D341Med (cell line): Measurements from ENCODE around the gene SERBP1.
"Not testable (repeated sequence)": the region's sequence is repeated elsewhere in the genome, so short reads cannot be mapped to it uniquely, and the experiment has no call there.

Experiments
- DNase-seq: peaks from one replicate; pipeline ENCODE4 v3.0.0; 2012; ENCODE audit warnings: low spot score

Gene SERBP1

GRCh38 chr1:67405473-67406245 lies 24.5 kb downstream of the SERBP1 start:
- no peak for DNase-seq

DNA sequence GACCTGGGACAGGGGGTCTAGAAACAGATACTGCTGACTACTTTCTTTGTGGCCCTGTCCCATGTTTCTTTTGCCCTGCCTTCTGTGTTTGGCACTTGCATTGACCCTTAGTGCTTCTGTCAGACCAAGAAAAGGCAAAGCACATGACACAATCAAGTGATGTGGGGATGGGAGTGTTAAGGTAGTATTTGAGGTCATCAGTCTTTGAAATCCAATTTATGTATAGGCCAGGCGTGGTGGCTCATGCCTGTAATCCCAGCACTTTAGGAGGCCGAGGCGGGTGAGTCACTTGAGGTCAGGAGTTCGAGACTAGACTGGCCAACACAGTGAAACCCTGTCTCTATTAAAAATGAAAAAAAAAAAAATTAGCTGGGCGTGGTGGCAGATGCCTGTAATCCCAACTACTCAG lies 26.0 kb downstream of the SERBP1 start:
- DNase-seq: no peak

DNA sequence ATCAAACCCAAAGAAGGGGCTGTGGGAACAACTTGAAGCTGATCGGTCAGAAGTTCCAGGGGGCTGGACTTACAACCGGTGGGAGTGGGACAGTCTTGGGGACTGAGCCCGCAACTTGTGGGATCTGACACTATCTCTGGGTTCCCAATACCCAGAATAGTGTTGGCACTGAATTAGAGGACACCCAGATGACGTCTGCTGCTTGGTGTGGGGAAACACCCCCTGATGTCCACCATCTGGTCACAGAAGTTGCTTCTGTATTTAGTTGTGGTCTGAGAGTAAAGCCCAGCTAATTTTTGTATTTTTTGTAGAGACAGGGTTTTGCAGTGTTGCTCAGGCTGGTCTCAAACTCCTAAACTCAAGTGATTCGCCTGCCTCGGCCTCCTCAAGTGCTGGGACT lies 28.8 kb downstream of the SERBP1 start:
- no peak for DNase-seq

DNA sequence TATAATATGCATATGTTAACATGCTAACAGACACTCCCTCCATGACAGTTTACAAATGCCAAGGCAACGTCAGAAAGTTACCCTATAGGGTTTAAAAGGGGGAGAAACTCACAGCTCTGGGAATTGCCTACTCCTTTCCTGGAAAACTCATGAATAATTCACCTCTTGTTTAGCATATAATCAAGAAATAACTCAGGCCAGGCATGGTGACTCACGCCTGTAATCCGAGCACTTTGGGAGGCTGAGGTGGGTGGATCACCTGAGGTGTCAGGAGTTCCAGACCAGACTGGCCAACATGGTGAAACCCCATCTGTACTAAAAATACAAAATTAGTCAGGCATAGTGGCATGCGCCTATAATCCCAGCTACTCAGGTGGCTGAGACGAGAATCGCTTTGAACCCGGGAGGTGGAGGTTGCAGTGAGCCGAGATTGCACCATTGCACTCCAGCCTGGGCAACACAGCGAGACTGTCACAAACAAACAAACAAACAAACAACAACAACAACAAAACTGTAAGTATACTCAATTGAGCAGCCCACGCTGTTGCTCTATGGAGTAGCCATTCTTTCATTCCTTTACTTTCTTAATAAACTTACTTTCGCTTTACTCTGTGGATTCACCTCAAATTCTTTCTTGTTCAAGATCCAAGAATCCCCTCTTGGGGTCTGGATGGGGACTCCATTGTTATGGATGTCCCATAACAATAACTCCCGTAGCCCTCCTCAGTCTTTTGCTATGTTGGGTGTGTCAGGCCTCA lies 30.0 kb downstream of the SERBP1 start:
- not testable (repeated sequence) for DNase-seq

DNA sequence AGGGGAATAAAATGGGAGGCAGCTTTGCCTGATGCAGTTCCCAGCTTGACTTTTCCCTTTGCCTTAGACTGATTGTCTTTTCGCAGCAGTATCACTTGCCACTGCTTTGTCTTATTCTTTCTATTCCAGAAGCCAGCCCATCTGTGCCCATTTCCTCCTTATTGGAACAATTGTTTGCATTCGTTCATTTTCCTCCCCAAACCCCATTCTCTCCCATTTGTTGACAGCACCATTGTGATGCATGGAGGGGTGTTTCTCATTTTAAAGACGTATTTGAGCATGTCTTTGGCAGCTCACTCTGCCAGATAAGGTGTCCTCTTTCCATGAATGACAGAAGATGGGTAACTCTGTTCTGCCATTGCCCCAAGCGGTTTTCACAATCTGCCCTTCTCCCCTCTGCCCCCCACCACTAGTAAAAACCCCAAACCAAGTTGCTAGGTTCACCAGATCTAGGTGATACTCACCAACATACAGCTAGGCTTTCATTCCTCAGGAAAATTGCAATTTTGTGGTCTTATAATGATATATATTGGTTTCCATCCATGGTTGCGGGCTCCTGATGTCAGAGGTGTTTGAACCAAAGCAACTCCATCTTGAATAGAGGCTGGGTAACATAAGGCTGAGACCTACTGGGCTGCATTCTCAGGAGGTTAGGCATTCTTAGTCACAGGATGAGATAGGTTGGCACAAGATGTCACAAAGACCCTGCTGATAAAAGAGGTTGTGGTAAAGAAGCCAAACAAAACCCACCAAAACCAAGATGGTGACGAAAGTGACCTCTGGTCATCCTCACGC lies 30.8 kb downstream of the SERBP1 start:
- DNase-seq: no peak

DNA sequence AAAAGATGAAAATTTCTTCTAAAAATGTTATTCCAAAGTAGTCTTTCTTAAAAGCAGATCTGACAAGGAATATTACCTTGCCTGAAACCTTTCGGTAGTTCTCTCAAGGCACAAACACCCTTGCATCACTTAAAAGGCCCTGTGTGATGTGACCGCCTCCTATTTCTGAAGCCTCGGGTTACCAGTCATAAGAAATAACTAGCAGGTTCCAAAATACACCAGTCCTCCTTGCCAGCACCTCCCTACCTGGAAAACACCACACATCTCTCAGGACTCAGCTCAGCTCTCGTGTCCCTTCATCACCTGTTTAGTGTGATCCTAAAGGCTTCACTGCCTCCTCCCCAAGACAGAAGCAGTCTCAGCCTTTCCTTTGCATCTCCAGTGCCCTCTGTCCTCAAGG lies 35.7 kb downstream of the SERBP1 start:
- no peak for DNase-seq

DNA sequence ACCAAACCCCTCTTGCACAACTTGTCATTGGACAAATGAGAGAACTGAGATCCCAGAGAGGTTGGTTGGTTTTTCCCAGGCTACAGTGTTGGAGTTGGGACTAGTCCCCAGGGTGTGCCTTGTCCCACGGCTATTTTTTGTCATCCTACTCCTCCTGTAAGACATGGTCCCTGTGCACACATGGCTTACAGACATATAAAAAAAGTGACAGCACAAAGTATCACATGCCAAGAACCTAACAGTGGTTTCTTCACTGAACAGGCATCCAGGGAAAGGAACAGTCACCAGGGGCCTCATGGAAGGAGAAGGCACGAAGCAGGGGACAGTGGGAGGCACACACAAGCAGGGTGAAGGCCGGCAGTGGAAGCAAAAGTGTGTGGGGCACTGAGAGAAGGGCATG lies 36.5 kb downstream of the SERBP1 start:
- DNase-seq: no peak

DNA sequence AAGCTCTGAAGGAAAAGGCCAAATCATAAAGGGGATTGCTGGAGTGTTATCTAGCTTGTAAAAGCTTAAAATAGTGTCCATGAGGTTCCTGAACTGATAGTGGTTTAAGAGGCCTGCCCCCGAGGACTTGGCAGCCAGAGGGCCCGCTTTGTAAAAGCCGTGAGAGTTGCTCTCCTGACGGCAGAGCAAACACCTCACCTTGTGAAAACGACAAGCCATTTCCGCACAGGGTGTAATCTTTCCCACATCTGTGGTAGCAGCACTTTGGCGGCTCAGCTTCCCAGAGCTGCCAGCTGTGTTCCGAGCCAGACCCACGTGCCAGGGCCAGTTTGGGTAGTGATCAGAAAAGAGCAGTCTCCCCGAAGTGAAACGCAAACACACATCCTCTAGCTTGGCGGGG lies 37.0 kb downstream of the SERBP1 start:
- DNase-seq: no peak

DNA sequence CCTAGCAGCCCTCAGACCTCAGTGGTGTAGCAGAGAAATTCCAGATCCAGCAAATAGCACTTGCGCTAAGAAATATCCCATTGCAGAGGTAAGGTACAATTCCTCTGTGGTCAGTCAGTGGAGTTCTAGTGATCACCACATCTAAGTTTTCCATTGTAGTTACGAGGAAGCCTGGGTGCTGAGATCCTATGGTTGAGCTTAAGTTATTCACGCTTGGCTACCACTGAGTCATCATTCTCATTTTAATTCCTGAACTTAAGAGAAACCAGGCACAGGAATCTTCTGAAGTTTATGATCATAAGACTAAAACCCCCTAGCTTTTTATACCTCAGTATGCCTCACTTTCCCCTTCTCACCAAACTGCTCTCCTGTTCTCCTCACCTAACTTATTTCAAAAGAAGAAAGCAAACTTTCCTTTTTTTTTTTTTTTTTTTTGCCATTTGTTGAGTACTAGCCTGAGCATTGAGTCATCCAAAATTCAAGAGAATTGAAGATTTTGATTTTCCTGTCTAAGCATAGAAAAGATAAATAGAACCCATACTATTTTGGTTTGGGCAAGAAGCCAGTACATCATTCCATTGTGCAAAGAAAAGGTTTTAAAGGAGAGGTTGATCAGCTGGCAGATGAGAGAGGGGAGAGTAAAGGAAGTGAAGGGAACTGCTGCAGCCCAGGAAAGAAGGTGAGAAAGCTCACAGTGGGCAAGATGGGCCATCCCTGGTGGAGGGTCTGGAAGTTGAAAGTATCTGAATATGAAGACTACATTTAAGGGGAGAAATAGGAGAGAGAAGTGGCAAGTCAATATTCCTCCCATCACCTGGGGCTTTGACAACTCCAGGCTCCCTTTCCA lies 39.9 kb downstream of the SERBP1 start:
- no peak for DNase-seq

DNA sequence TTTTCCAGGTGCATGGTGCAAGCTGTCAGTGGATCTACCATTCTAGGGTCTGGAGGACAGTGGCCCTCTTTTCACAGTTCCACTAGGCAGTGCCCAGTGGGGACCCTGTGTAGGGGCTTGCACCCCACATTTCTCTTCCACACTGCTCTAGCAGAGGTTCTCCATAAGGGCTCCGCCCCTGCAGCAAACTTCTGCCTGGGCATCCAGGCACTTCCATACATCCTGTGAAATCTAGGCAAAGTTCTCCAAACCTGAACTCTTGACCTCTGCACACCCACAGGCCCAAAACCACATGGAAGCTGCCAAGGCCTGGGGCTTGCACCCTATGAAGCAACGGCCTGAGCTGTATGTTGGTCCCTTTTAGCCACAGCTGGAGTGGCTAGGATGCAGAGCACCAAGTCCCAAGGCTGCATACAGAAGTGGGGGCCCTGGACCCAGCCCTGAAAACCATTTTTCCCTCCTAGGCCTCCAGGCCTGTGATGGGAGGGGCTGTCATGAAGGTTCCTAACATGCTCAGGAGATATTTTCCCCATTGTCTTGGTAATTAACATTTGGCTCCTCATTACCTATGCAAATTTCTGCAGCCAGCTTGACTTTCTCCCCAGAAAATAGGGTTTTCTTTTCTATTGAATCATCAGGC lies 46.1 kb downstream of the SERBP1 start:
- no peak for DNase-seq

GRCh38 chr1:67382292-67382691 lies 47.9 kb downstream of the SERBP1 start:
- no peak for DNase-seq

GRCh38 chr1:67381154-67381553 lies 49.0 kb downstream of the SERBP1 start:
- DNase-seq: no peak

GRCh38 chr1:67377253-67377652 lies 52.9 kb downstream of the SERBP1 start:
- DNase-seq: no peak

DNA sequence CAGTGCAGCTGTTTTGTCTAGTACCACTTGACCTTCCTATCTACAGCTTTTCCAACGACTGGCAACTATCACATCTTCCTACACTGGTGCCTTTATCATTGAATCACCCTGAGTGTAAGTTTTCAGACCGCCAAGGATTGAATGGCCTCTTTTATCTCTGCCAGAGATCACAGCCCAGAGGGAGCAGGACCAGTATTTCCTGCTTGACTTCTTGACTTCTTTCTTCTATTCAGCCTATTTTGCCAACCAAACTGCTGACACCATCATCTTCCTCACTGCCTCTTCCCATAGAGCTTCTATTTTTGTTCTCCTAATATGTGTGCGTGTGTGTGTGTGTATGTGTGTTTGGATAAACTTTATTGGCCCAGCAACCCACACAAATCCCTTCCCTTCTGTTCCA lies 53.8 kb downstream of the SERBP1 start:
- no peak for DNase-seq

- no peak for DNase-seq
Observed at GRCh38 chr1:67372898-67373297, 57.3 kb downstream of the SERBP1 start.

GRCh38 chr1:67372136-67372535 lies 58.1 kb downstream of the SERBP1 start:
- no peak for DNase-seq

DNA sequence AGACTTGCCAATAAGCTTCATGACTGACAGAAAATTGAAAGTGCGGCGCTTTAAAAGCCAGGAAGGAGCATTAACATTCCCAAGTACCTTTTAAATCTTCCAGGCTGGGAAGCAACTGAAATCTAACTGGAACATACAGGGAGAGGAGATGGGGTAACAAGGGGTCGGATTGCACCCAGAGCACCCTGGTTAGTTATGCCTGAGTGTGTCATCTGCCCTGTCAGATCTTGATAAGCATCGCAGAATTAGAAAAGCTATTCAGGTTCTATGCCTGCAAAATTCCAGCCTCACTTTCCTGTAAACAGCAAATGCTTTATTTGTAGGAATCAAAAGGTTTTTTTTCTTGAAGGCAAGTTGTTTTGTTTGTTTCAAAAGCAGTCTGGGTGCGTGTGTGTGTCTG lies 58.5 kb downstream of the SERBP1 start:
- DNase-seq: no peak

- DNase-seq: no peak
Observed at GRCh38 chr1:67371043-67371442, 59.2 kb downstream of the SERBP1 start.

DNA sequence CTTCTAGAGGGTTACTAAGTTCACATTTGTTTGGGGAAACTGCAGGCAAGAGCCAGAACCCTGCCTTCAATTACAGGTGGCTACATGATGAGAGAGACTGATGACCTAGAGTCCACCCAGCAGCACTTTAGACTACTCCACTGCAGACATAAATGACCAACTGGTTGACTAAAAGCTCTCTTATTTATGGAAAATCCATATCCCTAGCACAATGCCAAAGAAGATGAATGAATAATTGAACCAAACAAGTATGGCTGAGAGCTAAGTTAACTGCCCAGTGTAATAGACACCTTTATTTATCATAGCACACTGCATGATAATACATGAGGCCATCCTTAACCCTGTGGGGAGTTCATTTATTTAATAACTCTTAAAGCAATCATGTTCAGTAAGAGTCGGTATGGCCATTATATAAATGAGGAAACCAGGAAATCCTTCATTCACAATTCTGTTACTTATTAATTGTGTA lies 62.1 kb downstream of the SERBP1 start:
- DNase-seq: no peak

GRCh38 chr1:67367370-67368045 lies 62.7 kb downstream of the SERBP1 start:
- no peak for DNase-seq

DNA sequence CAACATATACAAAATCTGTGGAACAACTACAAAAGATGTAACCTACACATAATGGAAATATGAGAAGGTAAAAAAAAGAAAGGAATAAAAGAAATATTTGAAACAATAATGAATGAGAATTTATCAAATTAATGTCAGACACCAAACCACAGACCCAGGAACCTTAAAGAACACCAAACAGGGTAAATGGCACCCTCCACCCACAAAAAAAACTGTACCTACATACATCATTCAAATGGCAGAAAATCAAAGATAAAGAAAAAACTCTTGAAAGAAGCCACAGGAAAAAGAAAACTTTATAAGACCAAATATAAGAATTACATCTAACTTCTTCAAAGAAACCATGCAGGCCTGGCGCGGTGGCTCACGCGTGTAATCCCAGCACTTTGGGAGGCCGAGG lies 68.6 kb downstream of the SERBP1 start:
- DNase-seq: no peak
